GM19240 (cell line): ENCODE measurements around the gene PON1.

ENCODE experiments used
- DNase-seq: peaks from one replicate; pipeline ENCODE4 v3.0.0; 2011; ENCODE audit warnings: low spot score; ENCODE audit not compliant: insufficient read length

Gene PON1

GRCh38 chr7:95324431-95324830, at the start of gene PON1:
Gene PON1, minus strand, starts transcription at chr7:95324532. Its CDS starts 57 bp downstream, at chr7:95324475.
- no peak for DNase-seq

- no peak for DNase-seq
Observed at GRCh38 chr7:95373323-95373722, 49.0 kb upstream of the PON1 start.

GRCh38 chr7:95368235-95368634, 43.9 kb upstream of the PON1 start:
- no peak for DNase-seq

GRCh38 chr7:95367606-95368005, 43.3 kb upstream of the PON1 start:
- DNase-seq: no peak

GRCh38 chr7:95365151-95365550, 40.8 kb upstream of the PON1 start:
- DNase-seq: no peak

GRCh38 chr7:95357623-95358022, 33.3 kb upstream of the PON1 start:
- no peak for DNase-seq

- no peak for DNase-seq
Observed at GRCh38 chr7:95342642-95343307, 18.4 kb upstream of the PON1 start.

GRCh38 chr7:95342029-95342428, 17.7 kb upstream of the PON1 start:
- DNase-seq: no peak

GRCh38 chr7:95340491-95340890, 16.2 kb upstream of the PON1 start:
- no peak for DNase-seq

- no peak for DNase-seq
Observed at GRCh38 chr7:95338832-95339231, 14.5 kb upstream of the PON1 start.

- no peak for DNase-seq
Observed at GRCh38 chr7:95335093-95335492, 10.8 kb upstream of the PON1 start.

GRCh38 chr7:95334447-95334846, 10.1 kb upstream of the PON1 start:
- DNase-seq: no peak

GRCh38 chr7:95330961-95331337, 6.6 kb upstream of the PON1 start:
- DNase-seq: no peak

- peak; percentile 14 for DNase-seq
Observed at GRCh38 chr7:95330204-95330960, 6.0 kb upstream of the PON1 start.

GRCh38 chr7:95327356-95327755, 3.0 kb upstream of the PON1 start:
- no peak for DNase-seq

GRCh38 chr7:95323410-95324129, 762 bp downstream of the PON1 start:
- DNase-seq: no peak

GRCh38 chr7:95322854-95323253, 1.5 kb downstream of the PON1 start:
- no peak for DNase-seq

GRCh38 chr7:95322396-95322795, 1.9 kb downstream of the PON1 start:
- no peak for DNase-seq

- no peak for DNase-seq
Observed at GRCh38 chr7:95321720-95322119, 2.6 kb downstream of the PON1 start.

- DNase-seq: no peak
Observed at GRCh38 chr7:95320651-95321050, 3.7 kb downstream of the PON1 start.

- DNase-seq: no peak
Observed at GRCh38 chr7:95319570-95319969, 4.8 kb downstream of the PON1 start.

- DNase-seq: no peak
Observed at GRCh38 chr7:95318501-95319100, 5.7 kb downstream of the PON1 start.
